HG02981 (cell line): Measurements from ENCODE around the gene RBM10.

ENCODE experiments used
- ATAC-seq: cut with Tn5 transposase; IDR thresholded peaks from one replicate; pipeline ENCODE4 v1.9.1; 2021; ENCODE audit warnings: mild to moderate bottlenecking, moderate library complexity; ENCODE audit not compliant: unreplicated experiment

The RBM10 gene

GRCh38 chrX:47146936-47147859, 2.2 kb downstream of the RBM10 start:
- ATAC-seq, result no peak

DNA sequence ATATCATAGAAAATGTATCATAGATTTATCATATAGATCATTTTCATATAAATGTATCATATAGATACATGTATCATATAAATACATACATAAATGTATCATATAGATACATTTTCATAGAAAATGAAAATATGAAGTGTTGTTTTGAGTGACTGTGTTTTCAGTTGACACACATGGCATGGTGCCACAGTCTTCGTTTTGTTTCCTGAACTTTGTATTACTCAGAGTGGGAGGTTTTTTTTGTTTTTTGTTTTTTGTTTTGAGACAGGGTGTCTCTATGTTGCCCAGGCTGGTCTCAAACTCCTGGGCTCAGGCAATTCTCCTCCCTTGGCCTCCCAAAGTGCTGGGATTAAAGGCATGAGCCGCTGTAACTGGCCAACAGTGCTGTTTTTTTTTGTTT, 3.9 kb downstream of the RBM10 start:
- no peak for ATAC-seq

DNA sequence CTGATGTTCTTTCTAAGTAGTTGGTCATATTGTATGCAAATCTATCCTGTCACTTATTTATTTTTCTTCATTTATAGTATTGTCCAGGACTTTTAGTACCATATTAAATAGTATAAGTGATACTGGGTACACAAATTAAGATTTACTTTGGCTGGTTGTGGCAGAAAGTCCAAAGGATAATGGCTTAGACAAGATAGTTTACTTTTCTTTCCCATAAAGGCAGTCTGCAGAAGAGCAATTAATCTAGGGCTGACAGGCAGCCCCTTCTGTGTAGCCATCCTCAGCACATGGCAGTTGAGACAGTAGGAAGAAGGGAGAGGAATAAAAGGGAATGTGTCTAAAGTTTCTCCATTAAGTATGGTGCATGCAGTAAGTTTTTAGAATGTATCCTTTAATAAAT, 6.4 kb downstream of the RBM10 start:
- ATAC-seq, result no peak

GRCh38 chrX:47156611-47157520, 11.8 kb downstream of the RBM10 start:
- no peak for ATAC-seq

GRCh38 chrX:47158131-47158530, 13.1 kb downstream of the RBM10 start:
- no peak for ATAC-seq

- ATAC-seq, result no peak
These were observed 13.8 kb downstream of the RBM10 start for GRCh38 chrX:47158781-47159180.

GRCh38 chrX:47160781-47161180, 15.8 kb downstream of the RBM10 start:
- ATAC-seq, result no peak

GRCh38 chrX:47162927-47163583, 18.0 kb downstream of the RBM10 start:
- no peak for ATAC-seq

DNA sequence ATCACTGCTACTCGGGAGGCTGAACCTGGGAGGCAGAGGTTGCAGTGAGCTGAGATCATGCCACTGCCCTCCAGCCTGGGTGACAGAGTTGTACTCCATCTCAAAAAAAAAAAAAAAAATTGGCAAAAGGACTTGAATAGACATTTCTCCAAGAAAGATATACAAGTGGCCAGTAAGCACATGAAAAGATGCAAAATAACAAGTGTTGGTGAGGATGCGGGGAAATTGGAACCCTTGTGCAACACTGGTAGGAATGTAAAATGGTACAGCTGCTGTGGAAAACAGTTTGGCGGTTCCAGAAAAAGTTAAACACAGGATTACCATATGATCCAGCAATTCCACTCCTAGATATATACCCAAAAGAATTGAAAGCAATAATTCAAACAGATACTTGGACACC, 19.4 kb downstream of the RBM10 start:
- no peak for ATAC-seq

- no peak for ATAC-seq
These were observed 21.1 kb downstream of the RBM10 start for GRCh38 chrX:47166126-47166525.

GRCh38 chrX:47168495-47169073, 23.6 kb downstream of the RBM10 start:
- no peak for ATAC-seq

DNA sequence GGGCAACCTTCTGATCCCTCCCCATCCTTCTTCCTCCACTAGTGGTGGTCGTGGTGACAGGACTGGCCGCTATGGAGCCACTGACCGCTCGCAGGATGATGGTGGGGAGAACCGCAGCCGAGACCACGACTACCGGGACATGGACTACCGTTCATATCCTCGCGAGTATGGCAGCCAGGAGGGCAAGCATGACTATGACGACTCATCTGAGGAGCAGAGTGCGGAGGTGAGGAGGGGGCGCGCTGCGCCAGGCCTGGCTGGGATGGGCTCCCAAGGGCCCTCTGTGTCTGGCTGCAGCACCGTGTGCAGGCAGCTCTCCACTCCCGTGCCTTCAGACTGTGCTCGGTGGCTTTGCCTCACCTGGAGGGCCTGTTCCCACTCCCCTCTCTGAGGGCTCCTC, 24.3 kb downstream of the RBM10 start:
- ATAC-seq, result no peak

DNA sequence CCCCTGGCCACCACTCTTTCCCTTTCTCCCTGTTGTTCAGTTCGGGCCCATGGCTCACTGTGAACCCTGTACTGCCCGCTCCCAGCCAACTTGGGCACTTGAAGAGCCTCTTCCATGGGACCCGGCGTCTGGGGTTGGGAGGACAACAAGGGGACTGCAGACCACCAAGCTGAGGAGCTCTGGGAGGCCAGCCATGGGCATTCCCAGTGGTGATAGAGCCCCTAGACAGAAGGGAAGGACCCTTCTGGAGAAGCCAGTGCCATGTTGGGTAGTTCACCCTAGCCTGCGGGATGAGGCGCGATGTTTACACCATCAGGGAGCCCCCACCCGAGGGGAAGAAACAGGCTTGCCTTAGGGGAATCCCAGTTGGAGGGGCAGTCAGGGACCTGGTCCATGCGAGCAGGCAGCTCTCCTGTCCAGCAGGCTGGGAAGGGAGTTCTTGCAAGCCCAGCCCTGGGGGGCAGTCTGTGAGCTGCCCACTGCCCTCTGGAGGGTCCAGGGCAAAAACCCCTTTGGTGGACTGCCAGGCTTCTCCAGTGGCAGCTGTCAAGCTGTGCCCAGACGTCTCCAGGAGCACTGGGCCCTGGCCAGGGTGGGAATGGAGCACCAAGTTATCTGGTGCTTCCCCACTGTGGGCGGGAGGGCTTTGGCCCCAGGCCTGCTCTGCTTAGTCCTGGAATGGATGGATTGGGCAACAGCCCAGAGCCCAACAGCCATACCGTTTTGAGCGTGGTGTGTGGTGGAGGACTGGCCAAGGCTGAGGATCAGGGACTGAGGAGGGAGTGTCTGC, 24.9 kb downstream of the RBM10 start:
- no peak for ATAC-seq

DNA sequence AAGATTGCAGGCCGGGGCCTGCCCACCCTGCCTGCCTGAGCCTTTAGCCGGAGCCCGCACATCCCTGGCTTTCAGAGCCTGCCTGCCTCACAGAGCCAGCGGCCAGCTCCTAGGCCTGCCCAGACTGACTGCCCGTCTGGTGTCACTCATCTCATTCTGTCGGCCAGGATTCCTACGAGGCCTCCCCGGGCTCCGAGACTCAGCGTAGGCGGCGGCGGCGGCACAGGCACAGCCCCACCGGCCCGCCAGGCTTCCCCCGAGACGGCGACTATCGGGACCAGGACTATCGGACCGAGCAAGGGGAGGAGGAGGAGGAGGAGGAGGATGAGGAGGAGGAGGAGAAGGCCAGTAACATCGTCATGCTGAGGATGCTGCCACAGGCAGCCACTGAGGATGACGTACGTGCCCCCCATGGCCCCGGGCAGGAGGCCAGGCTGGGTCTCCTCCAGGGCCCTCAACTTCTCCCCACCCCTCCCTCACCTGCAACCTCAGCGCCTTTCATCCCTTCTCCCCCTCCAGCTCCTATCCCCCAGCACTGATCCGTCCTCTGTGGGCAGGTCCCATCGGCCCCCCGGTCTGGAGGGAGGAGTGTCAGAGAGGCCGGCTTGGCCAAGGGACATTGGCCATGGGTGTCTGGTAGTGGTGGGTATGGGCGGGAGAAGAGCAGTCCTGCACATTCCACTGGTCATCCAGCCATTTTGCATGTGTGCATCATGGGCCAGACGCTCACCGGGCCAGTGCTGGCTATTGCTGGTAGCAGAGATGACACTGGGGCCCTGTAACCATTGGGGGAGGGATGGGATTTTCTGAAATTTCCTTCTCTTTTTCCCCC, 26.1 kb downstream of the RBM10 start:
- ATAC-seq, result no peak

DNA sequence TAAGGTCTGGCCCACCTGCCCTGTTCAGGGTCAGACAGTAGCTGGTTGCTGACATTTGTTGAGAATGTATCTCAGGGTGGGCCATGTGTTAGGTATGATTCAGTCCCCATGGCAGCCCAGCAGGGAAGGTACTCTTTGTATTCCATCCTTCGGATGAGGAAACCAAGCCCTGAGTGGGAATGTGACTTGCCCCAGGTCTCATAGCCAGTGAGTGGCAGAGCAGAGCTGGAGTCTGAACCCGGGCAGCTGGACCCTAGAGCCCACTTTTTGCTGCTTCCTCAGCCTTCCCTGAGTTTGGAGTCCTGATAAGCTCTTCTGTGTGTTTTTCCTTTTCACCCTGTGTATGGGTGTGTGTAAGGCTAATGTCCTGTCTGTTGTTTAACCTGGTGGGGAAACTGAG, 27.0 kb downstream of the RBM10 start:
- no peak for ATAC-seq

DNA sequence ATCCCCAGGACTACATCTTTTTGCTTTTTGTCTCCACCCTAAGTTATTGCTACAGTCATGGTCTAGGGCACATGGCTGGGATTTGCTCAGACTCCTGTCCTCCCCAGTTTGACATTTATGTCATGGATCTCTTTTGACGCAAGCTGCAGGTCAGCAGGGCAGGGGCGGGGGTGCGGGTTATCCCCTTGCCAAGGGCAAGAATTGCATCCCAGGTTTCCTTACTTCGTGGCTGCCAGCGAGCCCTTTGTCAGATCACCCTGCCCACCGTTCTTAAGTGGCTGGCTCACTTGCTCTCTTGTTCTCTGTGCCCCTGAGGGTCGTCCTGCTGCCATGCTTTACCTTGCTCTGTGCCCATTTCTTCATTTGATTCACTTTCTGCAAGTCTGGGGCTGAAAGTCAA, 27.5 kb downstream of the RBM10 start:
- no peak for ATAC-seq

GRCh38 chrX:47172971-47173792, 28.2 kb downstream of the RBM10 start:
- no peak for ATAC-seq

DNA sequence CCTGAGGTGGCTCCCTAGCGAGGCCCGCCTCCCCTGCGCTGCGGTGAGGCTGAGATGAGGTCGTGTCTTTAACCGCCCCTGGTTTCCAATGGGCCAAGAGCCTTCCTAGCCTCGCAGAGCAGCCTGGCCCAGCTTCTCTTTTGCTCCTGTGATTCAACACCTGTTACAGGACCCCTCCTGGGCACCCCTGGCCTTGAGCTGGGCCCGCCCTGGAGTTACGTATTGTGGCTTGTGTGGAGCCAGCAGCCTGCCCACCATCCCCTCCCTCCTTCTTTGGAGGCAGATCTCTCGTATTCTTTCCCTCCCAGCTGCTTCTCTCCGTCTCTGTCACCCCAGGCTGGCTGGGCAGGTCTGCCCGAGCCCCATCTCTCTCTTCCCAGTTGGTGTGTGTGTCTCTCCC, 29.4 kb downstream of the RBM10 start:
- no peak for ATAC-seq
